ENCODE results near the gene TRMT2A.
"Not testable (repeated sequence)": the region's sequence is repeated elsewhere in the genome, so short reads cannot be mapped to it uniquely, and the experiment has no call there.

Gene TRMT2A

GRCh38 chr22:20116951-20117632 lies at the start of gene TRMT2A:
Gene TRMT2A (minus strand): TSS chr22:20117226. CDS start chr22:20116906, 320 bp downstream.
- no peak for FAIRE-seq

- no peak for FAIRE-seq
Observed at GRCh38 chr22:20166703-20167102, 49.7 kb upstream of the TRMT2A start.

DNA sequence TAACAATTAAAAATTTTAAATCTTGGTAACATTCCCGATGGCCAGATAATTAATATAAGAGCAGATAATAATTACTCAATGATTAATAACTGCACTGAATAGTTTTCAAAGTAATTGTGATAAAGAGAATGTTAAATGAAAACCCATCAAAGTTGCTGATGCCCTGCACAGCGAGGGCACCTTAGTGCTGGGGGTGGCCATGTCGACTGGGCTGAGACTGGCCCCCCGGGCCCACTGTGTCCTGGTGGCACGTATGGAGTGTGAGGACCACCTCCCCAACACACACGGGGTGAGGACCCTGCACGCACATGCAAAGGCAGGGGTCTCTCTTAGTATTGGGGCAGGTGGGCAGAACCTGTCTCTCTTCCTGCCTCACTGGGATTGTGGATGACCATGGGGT lies 48.9 kb upstream of the TRMT2A start:
- no peak for FAIRE-seq

GRCh38 chr22:20165421-20165820 lies 48.4 kb upstream of the TRMT2A start:
- no peak for FAIRE-seq

DNA sequence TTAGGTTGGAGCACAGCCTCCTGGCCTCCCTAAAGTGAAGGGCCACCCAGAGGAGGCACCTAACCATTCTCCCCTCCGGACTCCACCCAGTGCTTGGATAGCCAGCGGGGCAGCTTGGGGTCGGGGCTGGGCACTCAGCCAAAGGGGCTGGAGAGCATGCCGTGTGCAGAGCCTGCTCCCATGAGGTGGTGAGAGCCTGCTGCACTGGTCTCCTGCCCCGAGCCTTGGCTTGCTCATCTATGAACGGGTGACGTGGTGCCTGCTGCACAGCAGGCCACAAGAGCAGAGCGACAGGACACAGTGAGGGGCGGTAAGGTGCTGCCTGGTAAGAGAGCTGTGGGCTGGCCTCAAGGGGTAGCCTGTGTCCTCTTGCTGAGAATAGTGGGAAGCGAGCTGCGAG lies 47.8 kb upstream of the TRMT2A start:
- FAIRE-seq: no peak

DNA sequence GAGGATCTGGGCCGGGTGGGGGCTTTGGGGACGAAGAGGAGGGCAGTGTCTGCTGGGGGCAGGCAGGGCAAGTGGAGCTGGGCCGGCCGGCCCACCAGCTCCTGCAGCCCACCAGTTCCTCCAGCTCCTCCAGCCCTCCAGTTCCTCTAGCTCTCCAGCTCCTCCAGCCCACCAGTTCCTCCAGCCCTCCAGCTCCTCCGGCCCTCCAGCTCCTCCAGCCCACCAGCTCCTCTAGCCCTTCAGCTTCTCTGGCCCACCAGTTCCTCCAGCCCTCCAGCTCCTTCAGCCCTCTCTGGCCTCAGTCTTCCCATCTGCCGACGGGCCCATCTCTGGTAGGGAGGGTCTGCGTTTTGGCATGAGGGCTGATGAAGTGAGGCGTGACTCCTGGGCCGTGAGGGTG lies 43.0 kb upstream of the TRMT2A start:
- FAIRE-seq: no peak

DNA sequence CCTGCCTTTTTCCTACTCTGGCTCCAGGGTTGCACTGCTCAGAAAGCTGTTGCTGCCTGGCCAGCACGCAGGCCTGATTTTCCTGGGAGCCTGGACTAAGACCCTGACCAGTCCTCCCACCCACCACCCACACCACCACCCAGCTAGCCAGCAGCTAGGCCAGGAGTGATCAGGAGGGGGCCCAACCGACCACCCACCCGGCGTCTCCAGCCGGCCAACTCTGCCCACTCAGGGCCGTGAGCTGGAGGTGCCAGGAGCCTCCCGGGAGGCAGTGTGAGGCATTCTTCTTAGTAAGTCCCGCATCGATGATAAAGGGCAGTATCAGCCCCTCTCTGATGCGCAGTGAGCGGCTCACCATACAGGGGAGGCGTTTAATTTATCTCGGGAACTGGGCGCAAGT lies 42.5 kb upstream of the TRMT2A start:
- FAIRE-seq: not testable (repeated sequence)

DNA sequence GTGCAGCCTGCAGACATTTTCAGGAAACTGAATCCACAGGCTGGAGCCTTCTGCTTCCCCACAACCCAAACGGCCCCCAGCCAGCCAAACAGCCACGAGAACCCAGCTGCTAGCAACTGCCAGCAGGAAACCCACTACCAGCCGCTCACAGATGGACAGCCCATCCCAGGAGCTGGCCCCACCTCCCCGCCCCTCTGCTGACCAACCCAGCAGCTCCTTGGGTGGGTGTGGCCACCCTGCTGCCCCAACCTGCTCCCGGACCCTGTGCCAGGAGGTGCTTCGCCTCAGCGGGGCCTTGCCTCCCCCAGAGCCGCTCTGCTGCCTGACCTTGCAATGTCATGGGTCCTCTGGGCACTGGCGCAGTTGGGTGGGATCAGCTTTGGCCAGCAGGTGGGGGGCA lies 42.0 kb upstream of the TRMT2A start:
- no peak for FAIRE-seq

- no peak for FAIRE-seq
Observed at GRCh38 chr22:20158391-20159036, 41.5 kb upstream of the TRMT2A start.

- no peak for FAIRE-seq
Observed at GRCh38 chr22:20157430-20158183, 40.6 kb upstream of the TRMT2A start.

DNA sequence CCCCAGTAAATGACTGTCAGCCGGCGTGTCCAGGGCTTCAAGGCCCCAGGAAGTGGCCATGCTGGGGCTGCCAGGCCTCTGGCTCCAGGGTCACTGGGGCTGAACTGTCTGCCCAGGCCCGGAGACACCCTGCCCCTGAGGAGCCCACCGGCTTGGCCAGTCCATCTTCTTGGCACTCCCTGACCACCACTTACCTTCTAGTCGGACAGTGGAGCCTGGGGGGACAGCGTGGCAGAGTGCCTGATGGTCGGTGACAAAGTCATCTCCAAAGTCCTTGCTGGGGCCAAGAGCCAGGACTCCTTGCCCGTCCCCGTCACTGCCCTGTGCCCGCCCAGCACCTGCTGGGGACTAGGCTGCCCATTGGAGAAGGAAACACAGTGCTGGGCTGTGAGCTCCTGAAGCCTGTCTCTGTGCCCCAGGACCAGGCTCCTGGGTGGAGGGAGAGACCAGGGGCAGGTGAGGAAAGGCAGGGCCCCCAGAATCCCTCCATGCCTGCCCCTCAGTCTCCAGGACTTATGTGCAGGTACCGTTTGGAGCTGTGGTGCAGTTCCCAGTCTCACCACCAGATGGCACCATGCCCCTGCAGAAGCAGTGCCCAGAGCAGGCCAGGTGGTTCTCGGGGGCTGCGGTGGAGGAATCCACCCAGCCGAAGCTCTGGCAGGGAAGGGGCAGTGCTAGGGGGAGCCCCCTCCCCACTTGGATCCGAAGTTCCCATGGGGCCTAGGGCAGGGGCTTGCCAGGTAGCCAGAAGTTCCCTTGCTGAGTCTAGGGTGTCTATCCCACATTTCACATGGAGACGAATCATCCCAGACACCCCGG lies 39.8 kb upstream of the TRMT2A start:
- no peak for FAIRE-seq

DNA sequence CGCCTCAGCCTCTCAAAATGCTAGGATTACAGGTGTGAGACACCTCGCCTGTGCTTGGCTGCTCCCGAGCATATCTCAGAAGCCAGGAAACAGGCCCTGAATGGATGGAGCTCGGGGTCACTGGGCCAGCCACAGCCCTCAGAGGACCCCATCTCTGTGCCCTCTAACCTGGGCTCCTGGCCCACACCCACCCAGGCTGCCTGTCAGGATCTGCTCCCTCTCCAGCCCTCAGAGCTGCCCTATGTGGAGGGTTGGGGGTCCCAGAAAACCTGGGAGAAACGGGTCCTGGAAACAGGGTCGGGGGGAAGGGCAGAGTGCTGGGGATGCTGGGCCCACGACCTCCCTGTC lies 39.0 kb upstream of the TRMT2A start:
- no peak for FAIRE-seq

DNA sequence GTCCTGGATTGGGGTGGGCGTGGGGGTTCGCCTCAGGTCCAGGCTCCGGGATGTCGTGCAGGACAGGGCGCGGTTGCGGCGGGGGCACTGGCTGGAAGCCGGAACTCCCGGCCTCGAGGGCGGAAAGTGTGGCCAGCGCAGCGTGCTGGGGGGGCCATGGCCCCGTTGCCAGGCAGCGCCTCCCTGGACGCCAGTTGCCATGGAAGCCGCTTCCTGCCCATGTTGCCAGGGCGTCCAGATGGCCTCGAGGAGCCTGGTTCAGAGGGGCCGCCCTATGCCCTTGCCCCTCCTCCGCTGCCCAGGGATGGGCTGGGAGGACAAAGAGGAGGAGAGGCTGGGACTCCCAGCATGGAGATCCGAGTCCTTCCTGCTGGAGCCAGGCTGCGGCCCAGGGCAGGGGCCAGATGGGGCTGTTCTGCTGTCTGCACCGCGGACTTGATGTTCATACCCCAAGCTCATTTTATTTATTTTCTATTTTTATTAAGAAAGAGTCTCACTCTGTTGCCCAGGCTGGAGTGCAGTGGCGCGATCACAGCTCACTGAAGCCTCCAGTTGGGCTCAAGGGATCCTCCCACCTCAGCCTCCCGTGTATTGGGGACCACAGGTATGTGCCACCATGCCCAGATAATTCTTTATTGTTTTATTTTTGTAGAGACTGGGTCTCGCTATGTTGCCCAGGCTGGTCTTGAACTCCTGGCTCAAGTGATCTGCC lies 38.5 kb upstream of the TRMT2A start:
- no peak for FAIRE-seq

DNA sequence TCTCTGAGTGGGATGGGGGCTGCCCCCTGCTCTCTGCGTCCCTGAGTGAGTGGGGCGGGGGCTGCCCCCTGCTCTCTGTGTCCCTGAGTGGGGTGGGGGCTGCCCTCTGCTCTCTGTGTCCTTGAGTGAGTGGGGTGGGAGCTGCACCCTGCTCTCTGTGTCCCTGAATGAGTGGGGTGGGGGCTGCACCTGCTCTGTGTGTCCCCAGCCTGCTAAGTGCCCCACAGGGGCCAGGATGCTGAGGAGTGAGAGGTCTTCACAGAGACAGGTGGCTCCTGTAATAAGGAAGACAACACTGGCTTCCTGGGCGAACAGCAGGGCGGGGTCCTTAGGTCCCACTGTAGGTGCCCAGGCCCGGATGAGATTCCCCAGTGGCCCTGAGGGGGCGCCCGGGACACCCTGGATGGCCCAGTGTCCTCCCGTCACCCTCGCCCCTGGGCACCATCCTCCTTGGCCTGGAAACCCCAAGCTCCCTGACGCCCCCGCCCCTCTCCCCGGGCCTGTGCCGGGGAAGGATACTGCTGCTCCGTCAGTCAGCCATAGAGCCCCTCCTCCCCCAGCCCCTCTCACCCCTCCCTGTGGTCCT lies 37.7 kb upstream of the TRMT2A start:
- no peak for FAIRE-seq

- no peak for FAIRE-seq
Observed at GRCh38 chr22:20153945-20154344, 36.9 kb upstream of the TRMT2A start.

- FAIRE-seq: no peak
Observed at GRCh38 chr22:20152464-20152890, 35.5 kb upstream of the TRMT2A start.

DNA sequence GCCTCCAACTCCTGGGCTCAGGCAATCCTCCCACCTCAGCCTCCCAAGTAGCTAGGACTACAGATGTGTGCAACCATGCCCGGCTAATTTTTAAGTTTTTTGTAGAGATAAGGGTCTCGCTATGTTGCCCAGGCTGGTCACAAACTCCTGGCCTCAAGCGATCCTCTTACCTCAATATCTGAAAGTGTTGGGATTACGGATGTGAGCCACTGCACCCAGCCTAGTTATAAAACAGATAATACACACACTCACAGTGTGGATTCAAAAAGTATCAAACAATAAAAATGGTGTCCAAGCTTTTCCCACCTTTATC lies 34.2 kb upstream of the TRMT2A start:
- FAIRE-seq: no peak

- no peak for FAIRE-seq
Observed at GRCh38 chr22:20150381-20151275, 33.6 kb upstream of the TRMT2A start, which contains the start of gene CCDC188. Gene CCDC188 (minus strand): TSS chr22:20151055. CDS start chr22:20150986, 69 bp downstream.

DNA sequence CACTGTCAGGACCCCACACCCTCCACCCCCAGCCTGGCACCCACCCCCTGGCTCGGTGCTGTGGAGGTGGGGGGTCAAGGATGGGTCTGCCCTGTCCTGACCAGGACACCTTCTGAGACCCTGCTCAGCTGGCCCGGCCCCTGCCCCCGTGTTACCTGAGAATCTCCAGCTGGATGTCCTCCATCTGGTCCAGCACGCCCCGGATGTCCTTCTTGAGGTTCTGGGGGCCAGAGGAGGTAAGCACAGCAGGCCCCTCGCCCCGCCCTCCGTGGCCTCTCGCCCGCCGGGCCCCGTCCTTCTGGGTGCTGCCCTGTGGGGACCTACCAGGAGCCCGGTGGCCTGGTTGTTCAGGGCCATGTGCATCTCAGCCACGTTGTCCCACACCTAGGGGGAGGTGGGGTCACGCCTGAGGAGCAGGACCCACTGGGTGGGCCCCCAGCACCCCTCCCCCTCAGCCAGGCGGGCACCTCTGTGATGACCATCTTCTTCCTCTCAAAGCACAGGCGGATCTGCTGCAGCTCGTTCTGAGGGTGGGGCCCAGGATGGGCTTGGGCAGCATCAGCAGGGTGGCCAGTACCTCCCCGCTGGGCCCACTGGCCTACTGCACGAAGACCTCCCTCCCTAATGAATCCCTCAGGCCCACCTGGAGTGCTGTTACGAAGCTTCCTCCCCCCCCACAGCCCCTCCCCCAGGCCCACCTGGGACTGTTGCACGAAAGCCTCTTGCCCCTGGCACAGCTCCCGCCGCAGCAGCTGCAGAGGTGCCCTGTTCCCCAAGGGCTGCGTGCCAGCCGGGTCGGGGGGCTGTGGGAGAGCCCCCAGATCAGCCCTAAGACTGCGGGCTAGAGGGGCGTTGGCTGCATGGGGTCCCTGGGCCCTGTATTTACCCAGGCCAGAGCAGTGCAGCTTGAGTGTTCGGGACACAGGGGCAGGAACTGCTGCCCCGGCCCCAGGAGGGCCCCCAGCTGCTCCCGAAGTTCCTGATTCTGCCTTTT lies 32.5 kb upstream of the TRMT2A start:
- no peak for FAIRE-seq

- no peak for FAIRE-seq
Observed at GRCh38 chr22:20148414-20148813, 31.4 kb upstream of the TRMT2A start.

Measured in TTC549 (cell line).